Measurements from ENCODE around the gene DUSP8.
"Not testable (repeated sequence)": the region's sequence is repeated elsewhere in the genome, so short reads cannot be mapped to it uniquely, and the experiment has no call there.

The DUSP8 gene

GRCh38 chr11:1598816-1599215 is 26.7 kb upstream of the DUSP8 start:
- H3K9me3 ChIP-seq (ENCODE audit: control insufficient read depth, low read length): no peaks in the 10 kb centered on the region
- H3K4me1 ChIP-seq (ENCODE audit: control insufficient read depth, insufficient read depth, low read length): no peaks in the 10 kb centered on the region
- H3K4me3 ChIP-seq (ENCODE audit: low read length): no peak overlapping the region
- H3K36me3 ChIP-seq (ENCODE audit: control insufficient read depth, insufficient read depth, low read length): no peaks in the 10 kb centered on the region
- peaks cover 6% of the 10 kb centered on the region for H3K27me3 ChIP-seq (ENCODE audit: control insufficient read depth, insufficient read depth, low read length)
- H3K9ac ChIP-seq (ENCODE audit: low read length): no peak overlapping the region

GRCh38 chr11:1598406-1598805 is 26.3 kb upstream of the DUSP8 start:
- H3K9ac ChIP-seq (ENCODE audit: low read length); H3K27me3 ChIP-seq (ENCODE audit: control insufficient read depth, insufficient read depth, low read length); H3K36me3 ChIP-seq (ENCODE audit: control insufficient read depth, insufficient read depth, low read length); H3K9me3 ChIP-seq (ENCODE audit: control insufficient read depth, low read length); H3K4me3 ChIP-seq (ENCODE audit: low read length); H3K4me1 ChIP-seq (ENCODE audit: control insufficient read depth, insufficient read depth, low read length): not testable (repeated sequence)

- H3K27me3 ChIP-seq (ENCODE audit: control insufficient read depth, insufficient read depth, low read length): peaks cover 11% of the 10 kb centered on the region
- H3K36me3 ChIP-seq (ENCODE audit: control insufficient read depth, insufficient read depth, low read length): no peaks in the 10 kb centered on the region
- H3K9ac ChIP-seq (ENCODE audit: low read length): no peak within 1 kb of the TSS
- no peaks in the 10 kb centered on the region for H3K9me3 ChIP-seq (ENCODE audit: control insufficient read depth, low read length)
- H3K4me3 ChIP-seq (ENCODE audit: low read length): no peak within 1 kb of the TSS
- H3K4me1 ChIP-seq (ENCODE audit: control insufficient read depth, insufficient read depth, low read length): no peaks in the 10 kb centered on the region
These were observed 25.9 kb upstream of the DUSP8 start, which contains the start of gene KRTAP5-2 for GRCh38 chr11:1597994-1598380. Gene KRTAP5-2 (minus strand): TSS chr11:1598294. CDS start chr11:1598250, 44 bp downstream.

- H3K9ac ChIP-seq (ENCODE audit: low read length): no peak overlapping the region
- peaks cover 11% of the 10 kb centered on the region for H3K27me3 ChIP-seq (ENCODE audit: control insufficient read depth, insufficient read depth, low read length)
- H3K4me3 ChIP-seq (ENCODE audit: low read length): no peak overlapping the region
- no peaks in the 10 kb centered on the region for H3K4me1 ChIP-seq (ENCODE audit: control insufficient read depth, insufficient read depth, low read length)
- no peaks in the 10 kb centered on the region for H3K36me3 ChIP-seq (ENCODE audit: control insufficient read depth, insufficient read depth, low read length)
- H3K9me3 ChIP-seq (ENCODE audit: control insufficient read depth, low read length): no peaks in the 10 kb centered on the region
These were observed 25.4 kb upstream of the DUSP8 start for GRCh38 chr11:1597331-1597993.

GRCh38 chr11:1596576-1597121 is 24.6 kb upstream of the DUSP8 start:
- peaks cover 11% of the 10 kb centered on the region for H3K27me3 ChIP-seq (ENCODE audit: control insufficient read depth, insufficient read depth, low read length)
- H3K9ac ChIP-seq (ENCODE audit: low read length): not testable (repeated sequence)

GRCh38 chr11:1595994-1596575 is 24.0 kb upstream of the DUSP8 start:
- not testable (repeated sequence) for H3K9me3 ChIP-seq (ENCODE audit: control insufficient read depth, low read length); H3K9ac ChIP-seq (ENCODE audit: low read length); H3K4me1 ChIP-seq (ENCODE audit: control insufficient read depth, insufficient read depth, low read length); H3K36me3 ChIP-seq (ENCODE audit: control insufficient read depth, insufficient read depth, low read length); H3K4me3 ChIP-seq (ENCODE audit: low read length)
- H3K27me3 ChIP-seq (ENCODE audit: control insufficient read depth, insufficient read depth, low read length): peaks cover 11% of the 10 kb centered on the region

More at GRCh38 chr11:1596576-1597121, 24.6 kb upstream of the DUSP8 start:
- H3K4me3 ChIP-seq (ENCODE audit: low read length); H3K36me3 ChIP-seq (ENCODE audit: control insufficient read depth, insufficient read depth, low read length); H3K9me3 ChIP-seq (ENCODE audit: control insufficient read depth, low read length); H3K4me1 ChIP-seq (ENCODE audit: control insufficient read depth, insufficient read depth, low read length): not testable (repeated sequence)

GRCh38 chr11:1592628-1593027 is 20.6 kb upstream of the DUSP8 start:
- Histone ChIP-seq H3K4me3 (ENCODE audit: low read length) (no peak overlapping the region), H3K9ac (ENCODE audit: low read length) (no peak overlapping the region), H3K4me1 (ENCODE audit: control insufficient read depth, insufficient read depth, low read length) (peaks cover 3% of the 10 kb centered on the region), H3K36me3 (ENCODE audit: control insufficient read depth, insufficient read depth, low read length) (no peaks in the 10 kb centered on the region), H3K9me3 (ENCODE audit: control insufficient read depth, low read length) (no peaks in the 10 kb centered on the region), H3K27me3 (ENCODE audit: control insufficient read depth, insufficient read depth, low read length) (peaks cover 11% of the 10 kb centered on the region)

GRCh38 chr11:1589996-1590395 is 17.9 kb upstream of the DUSP8 start:
- Histone ChIP-seq H3K36me3 (ENCODE audit: control insufficient read depth, insufficient read depth, low read length) (no peaks in the 10 kb centered on the region), H3K4me1 (ENCODE audit: control insufficient read depth, insufficient read depth, low read length) (peaks cover 3% of the 10 kb centered on the region), H3K27me3 (ENCODE audit: control insufficient read depth, insufficient read depth, low read length) (peaks cover 5% of the 10 kb centered on the region), H3K4me3 (ENCODE audit: low read length) (no peak overlapping the region), H3K9me3 (ENCODE audit: control insufficient read depth, low read length) (no peaks in the 10 kb centered on the region), H3K9ac (ENCODE audit: low read length) (no peak overlapping the region)

GRCh38 chr11:1589191-1589963 is 17.3 kb upstream of the DUSP8 start:
- H3K27me3 ChIP-seq (ENCODE audit: control insufficient read depth, insufficient read depth, low read length); H3K4me3 ChIP-seq (ENCODE audit: low read length); H3K4me1 ChIP-seq (ENCODE audit: control insufficient read depth, insufficient read depth, low read length); H3K9ac ChIP-seq (ENCODE audit: low read length); H3K9me3 ChIP-seq (ENCODE audit: control insufficient read depth, low read length); H3K36me3 ChIP-seq (ENCODE audit: control insufficient read depth, insufficient read depth, low read length): not testable (repeated sequence)

GRCh38 chr11:1586699-1587098 is 14.6 kb upstream of the DUSP8 start:
- Histone ChIP-seq H3K9me3 (ENCODE audit: control insufficient read depth, low read length) (no peaks in the 10 kb centered on the region), H3K4me3 (ENCODE audit: low read length) (no peak overlapping the region), H3K36me3 (ENCODE audit: control insufficient read depth, insufficient read depth, low read length) (no peaks in the 10 kb centered on the region), H3K9ac (ENCODE audit: low read length) (no peak overlapping the region), H3K4me1 (ENCODE audit: control insufficient read depth, insufficient read depth, low read length) (peaks cover 3% of the 10 kb centered on the region), H3K27me3 (ENCODE audit: control insufficient read depth, insufficient read depth, low read length) (no peaks in the 10 kb centered on the region)

- H3K9ac ChIP-seq (ENCODE audit: low read length); H3K4me1 ChIP-seq (ENCODE audit: control insufficient read depth, insufficient read depth, low read length); H3K36me3 ChIP-seq (ENCODE audit: control insufficient read depth, insufficient read depth, low read length); H3K9me3 ChIP-seq (ENCODE audit: control insufficient read depth, low read length); H3K4me3 ChIP-seq (ENCODE audit: low read length); H3K27me3 ChIP-seq (ENCODE audit: control insufficient read depth, insufficient read depth, low read length): not testable (repeated sequence)
These were observed 12.7 kb upstream of the DUSP8 start, which contains the start of gene KRTAP5-1 for GRCh38 chr11:1584661-1585370. Gene KRTAP5-1 (minus strand): TSS chr11:1585283. CDS start chr11:1585249, 34 bp downstream.
